ENCODE data around the gene MPC1L. TPM values are rescaled to one million over a fixed set of nuclear protein-coding genes. Genes with fewer than 3 reads are reported as not detected.
"Not testable (repeated sequence)": the region's sequence is repeated elsewhere in the genome, so short reads cannot be mapped to it uniquely, and the experiment has no call there.

Gene MPC1L
- total RNA-seq (2022), result not detected in 2 replicates
- Bru-seq, nascent RNA, result not detected
- BruChase-seq, experiment 1, labeled RNA remaining after a 2-hour chase, result not detected
- not detected for BruChase-seq, experiment 2, labeled RNA remaining after a 6-hour chase
- long read RNA-seq, result 0 reads

GRCh38 chrX:40623139-40623536, at the start of gene MPC1L:
TSS of gene MPC1L (plus strand) at chrX:40623428. CDS start at chrX:40623566, 138 bp downstream.
- H3K9me3 Mint-ChIP-seq (ENCODE audit: unreplicated experiment), result no peaks in the 10 kb centered on the region
- TF ChIP-seq, protein P1, sequence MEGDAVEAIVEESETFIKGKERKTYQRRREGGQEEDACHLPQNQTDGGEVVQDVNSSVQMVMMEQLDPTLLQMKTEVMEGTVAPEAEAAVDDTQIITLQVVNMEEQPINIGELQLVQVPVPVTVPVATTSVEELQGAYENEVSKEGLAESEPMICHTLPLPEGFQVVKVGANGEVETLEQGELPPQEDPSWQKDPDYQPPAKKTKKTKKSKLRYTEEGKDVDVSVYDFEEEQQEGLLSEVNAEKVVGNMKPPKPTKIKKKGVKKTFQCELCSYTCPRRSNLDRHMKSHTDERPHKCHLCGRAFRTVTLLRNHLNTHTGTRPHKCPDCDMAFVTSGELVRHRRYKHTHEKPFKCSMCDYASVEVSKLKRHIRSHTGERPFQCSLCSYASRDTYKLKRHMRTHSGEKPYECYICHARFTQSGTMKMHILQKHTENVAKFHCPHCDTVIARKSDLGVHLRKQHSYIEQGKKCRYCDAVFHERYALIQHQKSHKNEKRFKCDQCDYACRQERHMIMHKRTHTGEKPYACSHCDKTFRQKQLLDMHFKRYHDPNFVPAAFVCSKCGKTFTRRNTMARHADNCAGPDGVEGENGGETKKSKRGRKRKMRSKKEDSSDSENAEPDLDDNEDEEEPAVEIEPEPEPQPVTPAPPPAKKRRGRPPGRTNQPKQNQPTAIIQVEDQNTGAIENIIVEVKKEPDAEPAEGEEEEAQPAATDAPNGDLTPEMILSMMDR (IDR thresholded peaks at IDR 0.05; ENCODE audit: insufficient read depth in 1 of 2, low read depth in 1 of 2, low read length in 1 of 2, severe bottlenecking in 1 of 2, unreplicated experiment in 1 of 2), result no peak
- intact Hi-C loops (cut with micrococcal nuclease; ENCODE audit: unreplicated experiment), result no loop called here
- no peaks in the 10 kb centered on the region for H3K4me1 ChIP-seq
- no TSS peak for BruUV-seq (replicated peaks)
- H3K36me3 Mint-ChIP-seq (ENCODE audit: insufficient read depth, unreplicated experiment), result peaks cover 1% of the 10 kb centered on the region
- H3K27ac Mint-ChIP-seq (ENCODE audit: unreplicated experiment), result no peak within 1 kb of the TSS
- no peak within 1 kb of the TSS for H3K4me3 Mint-ChIP-seq (ENCODE audit: unreplicated experiment)
- ChIA-PET CTCF (no interaction called here), POLR2A (no interaction called here)
- H3K27me3 ChIP-seq (replicated peaks; ENCODE audit: control insufficient read depth, insufficient read depth, low read length), result no peaks in the 10 kb centered on the region
- no peaks in the 10 kb centered on the region for H3K36me3 ChIP-seq (ENCODE audit: control insufficient read depth, insufficient read depth, low read length)
- no peaks in the 10 kb centered on the region for H3K4me1 Mint-ChIP-seq (ENCODE audit: low read depth, unreplicated experiment)
- H3K9me3 ChIP-seq, result no peaks in the 10 kb centered on the region
- no peak for DNase-seq
- no peak within 1 kb of the TSS for H3K4me3 ChIP-seq (ENCODE audit: low read depth, low read length)
- no peaks in the 10 kb centered on the region for H3K27me3 Mint-ChIP-seq (ENCODE audit: insufficient read depth, unreplicated experiment)

DNA sequence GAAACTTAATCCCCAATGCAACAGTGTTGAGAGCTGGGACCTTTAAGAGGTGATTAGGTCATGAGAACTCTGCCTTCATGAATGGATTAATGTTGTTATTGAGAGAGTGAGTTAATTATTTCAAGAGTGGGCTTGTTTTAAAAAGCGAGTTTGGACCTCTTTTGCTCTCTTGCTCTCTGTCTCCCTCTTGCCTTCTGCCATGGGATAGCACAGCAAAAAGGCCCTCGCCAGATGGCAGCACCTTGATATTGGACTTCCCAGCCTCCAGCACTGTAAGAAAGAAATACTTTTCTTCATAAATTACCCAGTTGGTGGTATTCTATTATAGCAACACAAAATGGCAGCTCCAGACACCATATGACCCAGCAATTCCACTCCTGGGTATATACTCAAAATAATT, 49.5 kb upstream of the MPC1L start:
- H3K4me3 ChIP-seq (ENCODE audit: low read depth, low read length), result no peak overlapping the region
- H3K27ac Mint-ChIP-seq (ENCODE audit: unreplicated experiment), result no peak overlapping the region
- H3K36me3 Mint-ChIP-seq (ENCODE audit: insufficient read depth, unreplicated experiment), result no peaks in the 10 kb centered on the region
- no peaks in the 10 kb centered on the region for H3K36me3 ChIP-seq (ENCODE audit: control insufficient read depth, insufficient read depth, low read length)
- no peaks in the 10 kb centered on the region for H3K4me1 ChIP-seq
- no peaks in the 10 kb centered on the region for H3K4me1 Mint-ChIP-seq (ENCODE audit: low read depth, unreplicated experiment)
- peak in 1 of 2 experiments; percentile 30 for DNase-seq
- no peaks in the 10 kb centered on the region for H3K9me3 Mint-ChIP-seq (ENCODE audit: unreplicated experiment)
- H3K9me3 ChIP-seq, result no peaks in the 10 kb centered on the region
- H3K27me3 ChIP-seq (replicated peaks; ENCODE audit: control insufficient read depth, insufficient read depth, low read length), result no peaks in the 10 kb centered on the region
- H3K27me3 Mint-ChIP-seq (ENCODE audit: insufficient read depth, unreplicated experiment), result no peaks in the 10 kb centered on the region
- no peak overlapping the region for H3K4me3 Mint-ChIP-seq (ENCODE audit: unreplicated experiment)
- no TSS peak for BruUV-seq (replicated peaks)
- intact Hi-C loops (cut with micrococcal nuclease; ENCODE audit: unreplicated experiment), result no loop called here
- ChIA-PET CTCF (interaction anchor here (0.5 kb wide), 1 partner anchor 543 kb away, joined by 4 read pairs; no protein-coding TSS in a partner anchor), POLR2A (no interaction called here)
- TF ChIP-seq, protein P1 (IDR thresholded peaks at IDR 0.05; ENCODE audit: insufficient read depth in 1 of 2, low read depth in 1 of 2, low read length in 1 of 2, severe bottlenecking in 1 of 2, unreplicated experiment in 1 of 2), result peak; percentile 25 to 71

DNA sequence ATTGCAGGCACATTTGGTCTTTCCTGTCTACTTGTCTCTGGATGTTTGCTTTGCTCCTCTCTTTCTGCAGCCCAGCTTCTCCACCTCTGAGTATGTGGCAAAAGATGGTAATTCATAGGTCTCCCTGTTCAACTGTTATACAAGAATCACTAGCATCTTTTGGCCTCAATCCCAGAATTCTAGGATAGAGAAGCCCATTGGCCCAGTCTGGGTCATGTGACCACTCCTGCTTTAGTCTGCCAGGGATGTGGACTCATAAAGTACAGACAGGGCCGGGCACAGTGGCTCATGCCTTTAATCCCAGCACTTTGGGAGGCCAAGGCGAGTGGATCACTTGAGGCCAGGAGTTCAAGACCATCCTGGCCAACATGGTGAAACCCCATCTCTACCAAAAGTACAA, 47.8 kb upstream of the MPC1L start:
- H3K9me3 ChIP-seq; H3K27me3 ChIP-seq (replicated peaks; ENCODE audit: control insufficient read depth, insufficient read depth, low read length); H3K4me1 Mint-ChIP-seq (ENCODE audit: low read depth, unreplicated experiment); DNase-seq; intact Hi-C loops (cut with micrococcal nuclease; ENCODE audit: unreplicated experiment); H3K4me1 ChIP-seq; H3K4me3 Mint-ChIP-seq (ENCODE audit: unreplicated experiment); H3K27ac Mint-ChIP-seq (ENCODE audit: unreplicated experiment); H3K9me3 Mint-ChIP-seq (ENCODE audit: unreplicated experiment); H3K4me3 ChIP-seq (ENCODE audit: low read depth, low read length); H3K36me3 Mint-ChIP-seq (ENCODE audit: insufficient read depth, unreplicated experiment); BruUV-seq (replicated peaks); H3K27me3 Mint-ChIP-seq (ENCODE audit: insufficient read depth, unreplicated experiment); H3K36me3 ChIP-seq (ENCODE audit: control insufficient read depth, insufficient read depth, low read length): not testable (repeated sequence)
- ChIA-PET POLR2A (interaction anchor here (0.6 kb wide), 1 partner anchor 426 kb away, joined by 6 read pairs; no protein-coding TSS in a partner anchor), CTCF (interaction anchor here (0.6 kb wide), 1 partner anchor 628 kb away, joined by 5 read pairs; no protein-coding TSS in a partner anchor)

All from Caco-2 (cell line).